OCI-LY1 (cell line): ENCODE results near the gene RELCH.

Experiments used
- H2AFZ ChIP-seq: fragments of 200-600 bp; sonication (generic), shearing (Covaris generic); 2 replicates; pipeline ENCODE4 v1.6.0; 2014; ENCODE audit warnings: antibody characterized with exemption, mild to moderate bottlenecking, low read length
- H3F3A ChIP-seq: fragments of 200-600 bp; sonication (generic), shearing (Covaris generic); 2 replicates; pipeline ENCODE4 v1.6.0; 2014; ENCODE audit warnings: mild to moderate bottlenecking, antibody characterized with exemption, low read length, moderate library complexity; ENCODE audit not compliant: insufficient read depth
- H3K27ac ChIP-seq: fragments of 200-600 bp; sonication (generic); 2 replicates; pipeline ENCODE4 v1.5.1; 2014; ENCODE audit warnings: low read length, mixed run types, mild to moderate bottlenecking, low read depth; ENCODE audit not compliant: poor library complexity, severe bottlenecking
- H3K27me3 ChIP-seq: fragments of 200-600 bp; sonication (generic); 2 replicates; pipeline ENCODE4 v1.6.0; 2014; ENCODE audit warnings: antibody characterized with exemption, mild to moderate bottlenecking, low read length, moderate library complexity; ENCODE audit not compliant: insufficient read depth
- H3K36me3 ChIP-seq: fragments of 200-600 bp; sonication (generic); 2 replicates; pipeline ENCODE4 v1.6.1; 2014; ENCODE audit warnings: mild to moderate bottlenecking, antibody characterized with exemption, low read length, moderate library complexity, mixed read lengths; ENCODE audit not compliant: insufficient read depth
- H3K4me1 ChIP-seq: fragments of 200-600 bp; sonication (generic); 2 replicates; pipeline ENCODE4 v1.5.1; 2014; ENCODE audit warnings: mild to moderate bottlenecking, low read length, moderate library complexity; ENCODE audit not compliant: insufficient read depth, severe bottlenecking
- H3K4me2 ChIP-seq: fragments of 200-600 bp; sonication (generic), shearing (Covaris generic); 2 replicates; pipeline ENCODE4 v1.6.1; 2014; ENCODE audit warnings: low read length
- H3K4me3 ChIP-seq: fragments of 200-600 bp; sonication (generic); 2 replicates; pipeline ENCODE4 v1.5.1; 2014; ENCODE audit warnings: low read length, low read depth, mild to moderate bottlenecking, mixed read lengths; ENCODE audit not compliant: poor library complexity, severe bottlenecking
- H3K79me2 ChIP-seq: fragments of 200-600 bp; shearing (Covaris generic); 2 replicates; pipeline ENCODE4 v1.6.1; 2016; ENCODE audit warnings: mixed run types, low read length, mixed read lengths; ENCODE audit not compliant: insufficient read depth
- H3K9ac ChIP-seq: fragments of 200-600 bp; sonication (generic), shearing (Covaris generic); 2 replicates; pipeline ENCODE4 v1.6.1; 2014; ENCODE audit warnings: mild to moderate bottlenecking, low read length, mixed read lengths
- H3K9me2 ChIP-seq: fragments of 200-600 bp; sonication (generic), shearing (Covaris generic); 2 replicates; pipeline ENCODE4 v1.6.1; 2014; ENCODE audit warnings: low read depth, mild to moderate bottlenecking, low read length, mixed read lengths
- H3K9me3 ChIP-seq: fragments of 200-600 bp; shearing (Covaris generic); 2 replicates; pipeline ENCODE4 v1.6.1; 2014; ENCODE audit warnings: low read length, mixed read lengths
- H4K20me1 ChIP-seq: fragments of 200-600 bp; sonication (generic), shearing (Covaris generic); 2 replicates; pipeline ENCODE4 v1.6.0; 2016; ENCODE audit warnings: mild to moderate bottlenecking, low read length; ENCODE audit not compliant: insufficient read depth
- CTCF ChIP-seq: fragments of 200-600 bp; sonication (generic), shearing (Covaris generic); IDR thresholded peaks from 2 replicates; pipeline ENCODE4 v1.5.1; 2017; ENCODE audit warnings: mild to moderate bottlenecking, antibody characterized with exemption, low read length, moderate library complexity, mixed read lengths
- EZH2 ChIP-seq: fragments of 200-600 bp; sonication (generic), shearing (Covaris generic); IDR thresholded peaks from 2 replicates; pipeline ENCODE4 v1.8.0; 2017; ENCODE audit warnings: borderline replicate concordance, mixed run types, mild to moderate bottlenecking, antibody characterized with exemption, low read length, moderate library complexity, mixed read lengths

RELCH gene

GRCh38 chr18:62262061-62262460 lies 75.0 kb downstream of the RELCH start:
- Histone ChIP-seq H3K79me2 (no peaks in the 10 kb centered on the region; the same call in 1 of the 2 replicates), H3K9me2 (no peaks in the 10 kb centered on the region), H2AFZ (no peak overlapping the region), H3K27ac (no peak overlapping the region), H4K20me1 (no peaks in the 10 kb centered on the region), H3K4me1 (peaks cover 4% of the 10 kb centered on the region), H3K9ac (no peak overlapping the region), H3K27me3 (no peaks in the 10 kb centered on the region), H3K9me3 (no peaks in the 10 kb centered on the region), H3K36me3 (peaks cover 74% of the 10 kb centered on the region), H3K4me3 (no peak overlapping the region), H3F3A (no peaks in the 10 kb centered on the region), H3K4me2 (no peak overlapping the region)
- TF ChIP-seq EZH2 = no peak
- no peak for TF ChIP-seq CTCF

GRCh38 chr18:62264984-62265383 lies 77.9 kb downstream of the RELCH start:
- Histone ChIP-seq H4K20me1 (no peaks in the 10 kb centered on the region), H3K4me2 (no peak overlapping the region), H3K9me3 (no peaks in the 10 kb centered on the region), H3K4me1 (no peaks in the 10 kb centered on the region), H3F3A (no peaks in the 10 kb centered on the region; the same call in 1 of the 2 replicates), H3K9me2 (no peaks in the 10 kb centered on the region), H3K4me3 (no peak overlapping the region), H3K27me3 (no peaks in the 10 kb centered on the region), H3K27ac (no peak overlapping the region), H2AFZ (no peak overlapping the region), H3K79me2 (no peaks in the 10 kb centered on the region; the same call in 1 of the 2 replicates), H3K36me3 (peaks cover 68% of the 10 kb centered on the region), H3K9ac (no peak overlapping the region)
- TF ChIP-seq CTCF (no peak), EZH2 (no peak)

GRCh38 chr18:62277045-62277444 lies 90.0 kb downstream of the RELCH start:
- Histone ChIP-seq H3K4me2 (no peak overlapping the region), H3K9me2 (no peaks in the 10 kb centered on the region), H3F3A (no peaks in the 10 kb centered on the region), H3K27me3 (no peaks in the 10 kb centered on the region), H2AFZ (no peak overlapping the region), H3K27ac (no peak overlapping the region), H3K4me3 (no peak overlapping the region), H3K9ac (no peak overlapping the region), H3K36me3 (peaks cover 49% of the 10 kb centered on the region), H4K20me1 (no peaks in the 10 kb centered on the region), H3K79me2 (no peaks in the 10 kb centered on the region), H3K4me1 (no peaks in the 10 kb centered on the region), H3K9me3 (no peaks in the 10 kb centered on the region)
- TF ChIP-seq CTCF (no peak), EZH2 (no peak)
